ENCODE measurements around the gene C16orf82. TPM values are rescaled to one million over a fixed set of nuclear protein-coding genes. Genes with fewer than 3 reads are reported as not detected.

C16orf82 gene
- total RNA-seq (2014; rRNA removed; shearing (Covaris generic); ENCODE audit: low replicate concordance) = not detected in 2 replicates

GRCh38 chr16:27066668-27067537, at the start of gene C16orf82:
Gene C16orf82, plus strand, starts transcription at chr16:27066927.
- DNase-seq = no peak
- no peak within 1 kb of the TSS for H3K4me3 ChIP-seq

DNA sequence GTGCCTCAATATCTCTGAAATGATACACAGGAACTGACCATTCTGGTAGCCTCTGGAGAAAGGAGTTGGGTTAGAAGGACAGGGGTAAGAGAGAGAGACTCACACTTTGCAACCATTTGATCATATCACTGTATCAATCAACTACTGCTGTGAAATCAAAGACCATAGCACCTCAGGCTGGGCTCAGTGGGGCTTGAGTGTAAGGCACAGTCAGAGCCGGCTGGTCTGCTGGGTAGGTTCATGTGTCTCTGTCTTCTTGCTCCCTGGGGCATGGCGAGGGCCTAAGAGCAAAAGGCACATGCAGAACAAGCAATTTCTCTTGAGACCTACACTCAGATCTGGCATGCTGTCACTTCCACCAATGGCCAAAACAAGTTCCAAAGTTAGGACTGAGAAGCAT, 46.7 kb upstream of the C16orf82 start:
- Histone ChIP-seq H3K36me3 (no peaks in the 10 kb centered on the region), H3K9me3 (no peaks in the 10 kb centered on the region), H3K27me3 (peaks cover 3% of the 10 kb centered on the region; the same call in 1 of the 2 replicates), H3K4me3 (no peak overlapping the region)
- no peak for DNase-seq

More at GRCh38 chr16:27066668-27067537, at the start of gene C16orf82:
- Histone ChIP-seq H3K36me3 (no peaks in the 10 kb centered on the region), H3K9me3 (no peaks in the 10 kb centered on the region), H3K27me3 (no peaks in the 10 kb centered on the region)

- Histone ChIP-seq H3K36me3 (no peaks in the 10 kb centered on the region), H3K27me3 (no peaks in the 10 kb centered on the region), H3K4me3 (no peak overlapping the region), H3K9me3 (no peaks in the 10 kb centered on the region)
- DNase-seq = no peak
Observed at GRCh38 chr16:27024010-27024409, 42.7 kb upstream of the C16orf82 start.

DNA sequence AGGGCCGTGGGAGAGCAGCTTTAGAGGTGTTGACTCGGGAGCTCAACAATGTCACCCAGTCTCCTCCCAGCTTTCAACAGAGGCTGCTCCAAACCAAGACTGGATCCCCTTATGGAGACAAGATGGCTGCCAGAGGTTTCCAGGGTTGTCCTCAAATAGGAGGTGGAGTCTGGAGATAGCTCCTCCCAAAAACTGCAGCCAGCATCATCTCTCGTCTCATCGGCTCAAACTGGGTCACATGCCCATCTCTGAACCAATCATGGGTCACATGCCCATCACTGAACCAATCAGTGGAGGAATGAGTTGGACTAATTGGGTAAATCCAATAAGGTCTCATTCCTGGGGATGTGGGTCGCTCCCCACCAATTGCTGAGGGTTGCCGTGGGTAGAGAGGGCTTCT, 41.1 kb upstream of the C16orf82 start:
- H3K4me3 ChIP-seq = no peak overlapping the region
- no peaks in the 10 kb centered on the region for H3K27me3 ChIP-seq
- no peaks in the 10 kb centered on the region for H3K36me3 ChIP-seq
- no peaks in the 10 kb centered on the region for H3K9me3 ChIP-seq
- no peak for DNase-seq

GRCh38 chr16:27027971-27028370, 38.8 kb upstream of the C16orf82 start:
- Histone ChIP-seq H3K27me3 (no peaks in the 10 kb centered on the region), H3K9me3 (no peaks in the 10 kb centered on the region), H3K36me3 (no peaks in the 10 kb centered on the region), H3K4me3 (no peak overlapping the region)
- no peak for DNase-seq

GRCh38 chr16:27028591-27029110, 38.1 kb upstream of the C16orf82 start:
- H3K4me3 ChIP-seq = no peak overlapping the region
- DNase-seq = no peak

DNA sequence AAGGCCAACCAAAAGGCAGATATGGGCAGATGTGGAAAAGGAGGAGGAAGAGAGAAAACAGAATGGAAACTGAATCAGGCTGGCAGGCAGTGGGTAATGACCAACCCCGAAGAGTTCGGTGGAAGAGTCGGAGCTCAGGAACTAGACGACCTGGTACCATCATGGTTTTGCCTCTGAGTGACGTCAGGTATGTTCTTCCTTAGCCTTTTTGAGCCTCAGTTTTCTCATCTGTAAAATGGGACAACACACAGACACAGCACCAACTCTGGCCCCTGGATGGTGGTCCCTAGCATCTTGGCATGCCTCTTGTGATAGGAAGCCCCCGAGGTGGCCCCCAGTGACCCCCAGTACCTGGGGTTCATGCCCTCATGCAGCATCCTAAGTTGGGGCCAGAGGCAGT, 37.2 kb upstream of the C16orf82 start:
- H3K4me3 ChIP-seq = no peak overlapping the region
- H3K27me3 ChIP-seq = no peaks in the 10 kb centered on the region
- no peaks in the 10 kb centered on the region for H3K36me3 ChIP-seq
- H3K9me3 ChIP-seq = no peaks in the 10 kb centered on the region
- DNase-seq = no peak

More at GRCh38 chr16:27028591-27029110, 38.1 kb upstream of the C16orf82 start:
- no peaks in the 10 kb centered on the region for H3K36me3 ChIP-seq
- no peaks in the 10 kb centered on the region for H3K27me3 ChIP-seq
- H3K9me3 ChIP-seq = no peaks in the 10 kb centered on the region

- Histone ChIP-seq H3K4me3 (no peak overlapping the region), H3K9me3 (no peaks in the 10 kb centered on the region), H3K36me3 (no peaks in the 10 kb centered on the region), H3K27me3 (no peaks in the 10 kb centered on the region)
- peak; percentile 9 for DNase-seq
Observed at GRCh38 chr16:27033281-27033979, 33.3 kb upstream of the C16orf82 start.

- Histone ChIP-seq H3K27me3 (no peaks in the 10 kb centered on the region), H3K36me3 (no peaks in the 10 kb centered on the region), H3K4me3 (no peak overlapping the region), H3K9me3 (peaks cover 6% of the 10 kb centered on the region; the same call in 1 of the 2 replicates)
- DNase-seq = no peak
Observed at GRCh38 chr16:27040732-27041131, 26.0 kb upstream of the C16orf82 start.

GRCh38 chr16:27046958-27047518, 19.7 kb upstream of the C16orf82 start:
- H3K4me3 ChIP-seq = no peak overlapping the region
- H3K36me3 ChIP-seq = no peaks in the 10 kb centered on the region
- no peak for DNase-seq
- peaks cover 6% of the 10 kb centered on the region; the same call in 1 of the 2 replicates for H3K9me3 ChIP-seq
- H3K27me3 ChIP-seq = no peaks in the 10 kb centered on the region

- Histone ChIP-seq H3K9me3 (peaks cover 6% of the 10 kb centered on the region; the same call in 1 of the 2 replicates), H3K36me3 (no peaks in the 10 kb centered on the region), H3K4me3 (no peak overlapping the region), H3K27me3 (no peaks in the 10 kb centered on the region)
- DNase-seq = no peak
Observed at GRCh38 chr16:27048316-27048715, 18.4 kb upstream of the C16orf82 start.

DNA sequence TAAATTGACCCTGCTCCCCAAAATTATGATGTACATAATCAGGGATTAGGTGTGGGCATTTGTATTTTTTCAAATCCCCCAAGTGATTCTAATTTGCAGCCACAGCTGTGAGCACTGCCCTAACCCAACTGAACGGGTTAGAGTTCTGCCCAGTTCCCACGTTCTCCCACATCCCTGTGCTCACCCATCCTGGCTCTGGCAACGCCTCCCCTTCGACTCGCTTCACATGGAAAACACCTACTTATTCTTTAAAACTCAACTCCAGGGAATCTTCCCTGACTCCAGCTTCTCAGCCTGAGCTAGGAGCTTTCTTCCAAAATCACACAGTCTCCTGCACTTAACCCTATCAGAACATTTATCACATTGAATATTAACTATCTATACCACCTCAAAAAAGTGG, 17.6 kb upstream of the C16orf82 start:
- Histone ChIP-seq H3K4me3 (no peak overlapping the region), H3K27me3 (no peaks in the 10 kb centered on the region), H3K9me3 (peaks cover 6% of the 10 kb centered on the region; the same call in 1 of the 2 replicates), H3K36me3 (no peaks in the 10 kb centered on the region)
- no peak for DNase-seq

DNA sequence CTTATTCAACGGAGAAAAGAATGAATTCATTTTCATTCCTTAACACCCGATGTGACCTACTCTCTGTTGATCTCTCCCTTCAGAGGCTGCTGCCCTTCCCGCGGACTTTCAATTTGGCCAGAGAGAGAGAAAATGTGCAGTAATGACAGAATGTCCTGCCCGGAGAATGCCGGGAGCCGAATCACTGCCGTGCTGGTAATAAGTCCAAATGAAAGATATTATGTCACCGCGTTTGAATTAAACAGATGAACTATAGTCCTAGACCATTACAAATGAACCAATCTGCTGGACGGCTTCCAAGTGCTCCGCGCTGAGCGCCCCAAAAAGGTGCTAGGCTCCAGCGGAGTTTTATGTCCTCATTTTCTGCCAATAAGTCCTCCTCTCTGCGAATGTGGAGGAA, 14.7 kb upstream of the C16orf82 start:
- Histone ChIP-seq H3K27me3 (peaks cover 2% of the 10 kb centered on the region; the same call in 1 of the 2 replicates), H3K9me3 (no peaks in the 10 kb centered on the region), H3K4me3 (peak overlapping the region; percentile 18), H3K36me3 (no peaks in the 10 kb centered on the region)
- peak; percentile 45 for DNase-seq

DNA sequence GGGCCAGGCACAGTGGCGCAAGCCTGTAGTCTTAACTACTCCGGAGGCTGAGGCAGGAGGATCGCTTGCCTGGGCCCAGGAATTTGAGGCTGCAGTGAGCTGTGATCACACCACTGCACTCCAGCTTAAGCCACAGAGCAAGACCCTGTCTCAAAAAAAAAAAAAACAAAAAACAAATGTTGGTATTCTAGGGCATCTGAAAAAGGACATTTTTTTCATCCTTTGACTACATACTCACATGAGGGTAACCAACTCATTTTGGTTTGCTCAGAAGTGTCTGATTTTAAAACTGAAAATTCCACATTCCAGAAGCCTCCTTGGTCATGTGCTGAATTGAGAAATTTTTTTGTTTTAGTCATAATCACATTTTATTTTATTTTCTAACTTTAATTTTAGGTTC, 12.7 kb upstream of the C16orf82 start:
- Histone ChIP-seq H3K4me3 (no peak overlapping the region), H3K27me3 (peaks cover 2% of the 10 kb centered on the region; the same call in 1 of the 2 replicates), H3K36me3 (no peaks in the 10 kb centered on the region), H3K9me3 (no peaks in the 10 kb centered on the region)
- no peak for DNase-seq

DNA sequence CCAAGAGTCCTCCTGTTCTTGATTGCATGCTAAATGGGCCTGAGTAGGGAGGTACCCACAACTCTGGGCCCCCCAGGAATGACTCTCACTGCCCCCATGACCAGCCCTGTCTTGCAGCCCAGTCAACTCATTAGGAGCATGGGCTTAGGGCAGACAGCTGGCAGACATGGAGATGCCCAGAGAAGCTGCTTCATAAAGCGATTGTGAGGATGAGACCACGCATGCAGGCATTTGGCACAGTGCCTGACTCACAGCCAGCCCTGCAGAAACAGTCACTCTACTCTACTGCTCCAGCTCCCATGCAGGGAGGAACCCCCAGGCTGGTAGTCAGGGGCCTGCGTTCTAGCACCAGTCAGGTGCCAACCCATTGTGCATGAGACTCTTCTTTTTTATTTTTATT, 8.4 kb upstream of the C16orf82 start:
- no peak for DNase-seq
- Histone ChIP-seq H3K4me3 (no peak overlapping the region), H3K36me3 (no peaks in the 10 kb centered on the region), H3K9me3 (no peaks in the 10 kb centered on the region), H3K27me3 (peaks cover 2% of the 10 kb centered on the region; the same call in 1 of the 2 replicates)

GRCh38 chr16:27070776-27071175, 4.0 kb downstream of the C16orf82 start:
- Histone ChIP-seq H3K27me3 (no peaks in the 10 kb centered on the region), H3K4me3 (no peak overlapping the region), H3K9me3 (0 out of 2 replicates have a peak, but pooled peaks cover 2% of the 10 kb centered on the region), H3K36me3 (no peaks in the 10 kb centered on the region)
- no peak for DNase-seq

DNA sequence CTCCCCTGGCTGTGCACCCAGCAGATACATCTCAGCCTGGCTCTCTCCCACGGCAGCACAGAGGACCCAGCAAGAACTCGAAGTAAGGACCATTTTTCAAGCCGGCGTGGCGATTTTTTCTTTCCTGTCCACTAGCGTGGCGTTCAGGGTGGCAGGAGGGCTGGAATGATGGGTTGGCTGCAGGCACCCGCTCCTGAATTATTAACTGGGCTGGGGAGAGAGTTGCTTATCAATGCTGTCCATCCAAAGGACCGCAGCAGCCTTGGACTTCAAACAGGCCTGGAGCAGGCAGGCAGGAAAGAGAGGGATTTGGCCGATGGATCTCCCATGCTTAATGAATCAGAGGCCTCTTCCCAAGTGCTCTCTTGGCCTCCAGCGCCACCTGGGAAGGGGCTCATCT, 7.0 kb downstream of the C16orf82 start:
- DNase-seq = no peak
- Histone ChIP-seq H3K27me3 (no peaks in the 10 kb centered on the region), H3K9me3 (0 out of 2 replicates have a peak, but pooled peaks cover 2% of the 10 kb centered on the region), H3K4me3 (no peak overlapping the region), H3K36me3 (no peaks in the 10 kb centered on the region)
